T47D (cell line): ENCODE measurements around the gene CCL15.
"Not testable (repeated sequence)": the region's sequence is repeated elsewhere in the genome, so short reads cannot be mapped to it uniquely, and the experiment has no call there.

Source experiments
- DNase-seq, 2 experiments: peaks; one replicate each; pipeline versions ENCODE4 v3.0.0 to v3.0.0-alpha.2; 2011 to 2012; ENCODE audit warnings: low read depth in 1 of 2, low spot score in 1 of 2
- JUND ChIP-seq: IDR thresholded peaks from 2 replicates; pipeline ENCODE4 v1.6.1; 2012; ENCODE audit warnings: low read depth
- in situ Hi-C: cut with HindIII; loops from 2 replicates; pipeline ENCODE4 v1.10.0; 2016; ENCODE audit warnings: low sequenced_read_pairs, low pct_unique_long_range_greater_than_20kb

The CCL15 gene

DNA sequence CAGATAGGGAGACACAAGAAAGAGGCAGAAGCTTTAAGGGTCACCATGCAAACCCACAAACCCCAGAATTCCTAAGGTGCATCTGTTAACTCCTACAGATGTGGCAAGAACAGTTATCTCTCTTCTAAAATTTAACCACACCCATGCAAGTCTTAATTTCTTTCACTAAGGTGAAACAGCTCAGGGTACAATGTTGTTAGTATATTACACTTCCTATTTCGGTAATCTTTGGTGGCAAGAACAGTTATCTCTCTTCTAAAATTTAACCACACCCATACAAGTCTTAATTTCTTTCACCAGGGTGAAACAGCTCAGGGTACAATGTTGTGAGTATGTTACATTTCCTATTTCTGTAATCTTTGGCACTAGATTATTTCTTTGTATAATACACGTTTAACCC is 9.8 kb upstream of the CCL15 start:
- in situ Hi-C loops, result no loop called here
- no peak for TF ChIP-seq JUND
- no peak for DNase-seq

DNA sequence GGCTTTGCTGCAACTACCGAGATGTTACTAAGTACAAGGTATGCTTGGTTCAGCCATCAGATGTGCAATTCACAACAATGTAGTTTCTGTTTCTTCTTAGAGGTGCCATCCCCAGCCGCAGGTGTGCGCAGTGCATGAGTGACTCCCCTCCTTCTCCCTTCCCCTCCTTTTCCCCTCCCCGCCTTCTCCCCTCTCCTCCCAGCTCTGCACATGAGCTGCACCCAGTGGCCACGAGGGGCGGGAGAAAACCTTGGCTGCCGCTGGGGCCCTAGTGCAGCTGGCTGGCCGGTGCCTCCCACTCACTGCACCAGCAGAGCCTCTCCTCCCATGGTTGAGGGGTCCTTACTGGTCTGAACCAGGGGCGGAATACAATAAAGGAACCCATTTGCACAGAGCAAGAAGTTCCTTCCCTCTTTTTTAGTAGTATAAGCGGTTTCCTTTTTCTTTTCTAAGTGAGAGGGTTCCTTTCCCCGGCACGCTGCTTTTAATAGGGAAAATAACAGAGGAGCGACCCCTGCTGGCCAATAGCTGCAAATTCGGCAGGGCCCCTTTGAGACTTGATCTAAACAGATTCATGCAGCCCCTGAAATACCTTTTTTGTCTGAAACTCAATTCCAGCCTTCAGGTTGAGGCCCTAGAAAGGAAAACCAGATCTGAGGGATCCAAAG is 7.8 kb upstream of the CCL15 start:
- peak in 1 of 2 experiments; percentile 17 for DNase-seq
- in situ Hi-C loops, result no loop called here
- TF ChIP-seq JUND, result no peak

GRCh38 chr17:36004594-36005108 is 3.3 kb upstream of the CCL15 start:
- in situ Hi-C loops, result no loop called here
- DNase-seq, result no peak
- no peak for TF ChIP-seq JUND

- in situ Hi-C loops, result no loop called here
- no peak for TF ChIP-seq JUND
- no peak for DNase-seq
These were observed 1.3 kb upstream of the CCL15 start for GRCh38 chr17:36002631-36003030.

DNA sequence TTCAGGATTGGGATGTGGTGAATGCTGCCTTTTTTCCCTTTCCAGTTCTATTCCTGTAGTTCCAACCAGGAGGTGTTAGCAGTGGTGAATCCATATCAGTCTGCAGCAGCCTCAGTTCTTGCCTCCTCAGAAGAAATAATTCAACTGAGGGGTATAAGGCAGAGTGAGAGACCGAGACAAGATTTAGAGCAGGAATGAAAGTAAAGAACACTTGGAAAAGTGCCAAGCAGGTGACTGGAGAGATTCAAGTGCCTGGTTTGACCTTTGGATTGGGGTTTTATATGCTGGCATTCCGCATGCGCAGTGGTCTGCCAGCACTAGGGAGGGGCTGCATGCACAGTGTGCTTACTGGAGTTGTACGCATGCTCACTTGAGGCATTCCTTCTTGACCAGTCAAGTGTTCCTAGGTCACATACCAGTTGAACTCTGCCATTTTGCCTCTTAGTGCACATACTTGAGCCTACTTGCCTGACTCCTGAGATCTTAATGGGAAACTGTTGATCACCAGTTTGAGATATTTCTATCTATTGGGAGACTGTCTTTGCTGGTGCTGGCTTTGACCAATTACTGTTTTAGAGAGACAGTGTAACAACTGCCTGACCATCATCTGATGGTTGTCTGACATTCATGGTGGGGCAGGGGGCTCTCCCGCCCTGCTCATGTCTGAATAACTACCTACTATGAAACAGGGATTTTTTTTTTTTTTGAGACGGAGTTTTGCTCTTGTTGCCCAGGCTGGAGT is 680 bp upstream of the CCL15 start:
- no peak for DNase-seq
- in situ Hi-C loops, result no loop called here

GRCh38 chr17:36000732-36001109 is 632 bp downstream of the CCL15 start:
- peak in 1 of 2 experiments; percentile 27 for DNase-seq
- in situ Hi-C loops, result no loop called here
- no peak for TF ChIP-seq JUND

More for the DNA sequence above, 680 bp upstream of the CCL15 start:
- no peak for TF ChIP-seq JUND

GRCh38 chr17:35998756-35999155 is 2.6 kb downstream of the CCL15 start:
- no peak for DNase-seq
- TF ChIP-seq JUND, result no peak
- in situ Hi-C loops, result no loop called here

- no peak for DNase-seq
- in situ Hi-C loops, result no loop called here
- no peak for TF ChIP-seq JUND
These were observed 3.3 kb downstream of the CCL15 start for GRCh38 chr17:35998018-35998545.

GRCh38 chr17:35995346-35995745 is 6.0 kb downstream of the CCL15 start:
- in situ Hi-C loops, DNase-seq: not testable (repeated sequence)

DNA sequence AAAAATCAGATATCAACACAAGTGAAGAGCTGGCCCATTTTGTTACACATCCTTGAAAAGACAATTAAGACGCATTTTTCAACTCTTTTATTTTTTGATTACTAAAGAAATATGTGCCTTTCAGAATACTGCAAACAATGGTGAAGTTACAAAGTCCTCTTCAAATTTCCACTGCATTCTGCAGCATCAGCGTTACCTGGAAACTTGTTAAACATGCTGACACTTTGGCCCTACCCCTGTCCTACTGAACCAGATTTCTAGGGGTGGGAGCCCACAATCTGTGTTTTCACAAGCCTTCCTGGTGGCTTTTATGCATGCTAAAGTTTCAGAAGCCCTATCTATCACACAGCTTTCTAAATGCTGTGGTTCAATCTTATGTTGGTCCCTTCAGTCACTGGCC is 10.3 kb downstream of the CCL15 start:
- no peak for DNase-seq
- in situ Hi-C loops, result no loop called here

DNA sequence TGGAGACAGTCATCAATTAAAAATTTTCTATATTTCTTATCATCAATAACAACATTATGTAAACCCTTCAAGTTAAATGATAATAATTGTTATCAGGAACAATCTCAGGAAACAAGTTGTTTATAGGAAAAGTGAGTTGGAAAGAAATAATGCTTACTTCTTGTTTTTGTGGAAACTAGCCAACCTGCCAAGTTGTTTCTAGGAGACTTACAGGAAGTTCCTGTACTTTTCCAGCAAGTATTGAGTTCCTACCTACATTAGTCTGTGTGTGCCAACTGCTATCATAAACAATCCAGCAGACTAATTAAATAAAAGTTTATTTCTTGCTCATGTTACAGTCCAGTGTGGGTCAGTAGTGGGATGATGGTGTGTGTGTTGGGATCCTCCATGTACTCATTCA is 13.2 kb downstream of the CCL15 start:
- TF ChIP-seq JUND, result no peak
- no peak for DNase-seq
- in situ Hi-C loops, result no loop called here

More for the DNA sequence above, 10.3 kb downstream of the CCL15 start:
- TF ChIP-seq JUND, result no peak

DNA sequence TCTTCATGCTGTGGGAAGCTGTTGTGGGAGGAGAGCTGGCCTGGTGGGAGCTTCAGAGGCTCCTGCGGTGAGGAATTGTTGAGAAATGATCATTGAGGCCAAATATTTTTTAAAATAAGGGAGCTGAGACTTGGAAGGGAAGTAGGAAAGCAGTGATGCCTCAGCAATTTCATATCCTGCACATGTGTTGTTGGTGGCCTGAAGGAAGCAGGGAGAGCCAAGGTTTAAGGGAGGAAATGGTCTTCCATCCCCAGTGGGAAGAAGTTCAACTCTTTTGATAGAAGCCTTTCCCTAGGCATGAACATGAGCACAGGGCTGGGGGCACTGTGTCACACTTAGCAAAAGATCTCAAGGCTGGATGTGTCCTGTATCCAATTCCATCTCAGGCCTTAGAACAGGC is 14.7 kb downstream of the CCL15 start, which contains the start of gene CCL14:
TSS of gene CCL14 (minus strand) at position 87 of the 400 bp plus-strand sequence. CDS start at position 7, 80 bp downstream.
- TF ChIP-seq JUND, result no peak
- DNase-seq, result no peak
- in situ Hi-C loops, result no loop called here

- in situ Hi-C loops, result no loop called here
- TF ChIP-seq JUND, result no peak
- DNase-seq, result no peak
These were observed 17.2 kb downstream of the CCL15 start for GRCh38 chr17:35984140-35984539.
